Left lung (tissue), 10 donors: ENCODE results near the gene GOLIM4. TPM values are rescaled to one million over a fixed set of nuclear protein-coding genes. Genes with fewer than 3 reads are reported as not detected.

Experiments
- ATAC-seq: fragments of 200-7000 bp; cut with Tn5 transposase; one replicate; pipeline ENCODE4 v1.9.1; 2020; ENCODE audit warnings: moderate library complexity
- DNase-seq, 4 donors: peaks; one replicate each; pipeline ENCODE4 v3.0.0-alpha.2; 2013 to 2020
- H3K27ac ChIP-seq, 2 donors: fragments of 200-600 bp; sonication (generic) in 1 of 2; one replicate each; pipeline versions ENCODE4 v1.5.0 to v1.8.0; 2020 to 2021
- H3K27me3 ChIP-seq, 2 donors: fragments of 200-600 bp; sonication (generic) in 1 of 2; one replicate each; pipeline versions ENCODE4 v1.5.0 to v1.8.0; 2020 to 2021
- H3K36me3 ChIP-seq, 2 donors: fragments of 200-600 bp; sonication (generic) in 1 of 2; one replicate each; pipeline versions ENCODE4 v1.5.0 to v1.8.0; 2020 to 2021
- H3K4me1 ChIP-seq, 2 donors: fragments of 200-600 bp; one replicate each; pipeline ENCODE4 v1.8.0; 2021
- H3K4me3 ChIP-seq, 2 donors: fragments of 200-600 bp; sonication (generic) in 1 of 2; one replicate each; pipeline versions ENCODE4 v1.5.0 to v1.8.0; 2020 to 2021; ENCODE audit warnings: mild to moderate bottlenecking in 1 of 2
- H3K9me3 ChIP-seq, 2 donors: fragments of 200-600 bp; sonication (generic) in 1 of 2; one replicate each; pipeline versions ENCODE4 v1.5.0 to v1.8.0; 2020 to 2021
- intact Hi-C, 2 donors: fragments of 100-400 bp; cut with DNase I; formaldehyde crosslinking; loops; one replicate each; pipeline versions ENCODE4 v1.11.2 to v1.14.2; 2022
- polyA plus RNA-seq, 6 donors: library from polyadenylated mRNA; unstranded; fragments of 120-200 nt; gene quantifications; one replicate each; pipeline ENCODE4 v1.2.1, GENCODE V29; 2013; ENCODE audit not compliant: insufficient read length in 6 of 6
- total RNA-seq, 2 donors: library from RNA; stranded (reverse); fragmentation: NEBNext Ultra II Directional; extraction: Animal tissue kit (Norgen Biotek cat#: 25700); gene quantifications; one replicate each; pipeline ENCODE4 v1.2.1, GENCODE V29; 2021
- TF ChIP-seq, protein P1 (sequence below), 2 donors: fragments of 200-600 bp; sonication (generic) in 1 of 2; IDR thresholded peaks; one replicate each; pipeline versions ENCODE4 v1.5.0 to v1.8.0; 2021; ENCODE audit warnings: antibody characterized with exemption in 2 of 2
- donor health status: DM: no; HTN: yes; CAD: no.
- donor health status: DM: no; HTN: no; CAD: no.

Gene GOLIM4
- total and polyA plus RNA-seq, 8 donors, result 40.6 to 85.2 (median 73.2) TPM

DNA sequence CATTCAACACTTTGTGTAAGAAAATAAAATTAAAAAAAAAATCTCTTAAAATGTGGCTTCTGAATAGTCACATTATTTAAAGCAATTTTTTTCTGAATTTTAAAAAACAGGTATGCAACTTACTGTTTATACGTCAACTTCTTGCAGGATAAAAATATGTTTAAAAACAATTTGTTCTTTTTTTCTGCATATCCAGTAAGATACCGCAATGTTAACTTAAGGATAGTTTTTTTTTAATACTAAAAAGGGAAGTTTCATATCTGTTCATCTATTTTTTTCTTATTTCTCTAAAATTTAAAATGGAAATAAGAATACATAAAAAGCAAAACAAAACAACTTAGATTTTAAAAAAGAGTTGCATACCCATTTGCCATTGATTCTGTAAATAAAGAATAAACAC lies 27.4 kb downstream of the GOLIM4 start:
- TF ChIP-seq, protein P1, sequence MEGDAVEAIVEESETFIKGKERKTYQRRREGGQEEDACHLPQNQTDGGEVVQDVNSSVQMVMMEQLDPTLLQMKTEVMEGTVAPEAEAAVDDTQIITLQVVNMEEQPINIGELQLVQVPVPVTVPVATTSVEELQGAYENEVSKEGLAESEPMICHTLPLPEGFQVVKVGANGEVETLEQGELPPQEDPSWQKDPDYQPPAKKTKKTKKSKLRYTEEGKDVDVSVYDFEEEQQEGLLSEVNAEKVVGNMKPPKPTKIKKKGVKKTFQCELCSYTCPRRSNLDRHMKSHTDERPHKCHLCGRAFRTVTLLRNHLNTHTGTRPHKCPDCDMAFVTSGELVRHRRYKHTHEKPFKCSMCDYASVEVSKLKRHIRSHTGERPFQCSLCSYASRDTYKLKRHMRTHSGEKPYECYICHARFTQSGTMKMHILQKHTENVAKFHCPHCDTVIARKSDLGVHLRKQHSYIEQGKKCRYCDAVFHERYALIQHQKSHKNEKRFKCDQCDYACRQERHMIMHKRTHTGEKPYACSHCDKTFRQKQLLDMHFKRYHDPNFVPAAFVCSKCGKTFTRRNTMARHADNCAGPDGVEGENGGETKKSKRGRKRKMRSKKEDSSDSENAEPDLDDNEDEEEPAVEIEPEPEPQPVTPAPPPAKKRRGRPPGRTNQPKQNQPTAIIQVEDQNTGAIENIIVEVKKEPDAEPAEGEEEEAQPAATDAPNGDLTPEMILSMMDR (IDR thresholded peaks at IDR 0.05), result no peak
- Histone ChIP-seq H3K4me3 (no peak overlapping the region), H3K9me3 (no peaks in the 10 kb centered on the region), H3K36me3 (no peaks in the 10 kb centered on the region), H3K27me3 (no peaks in the 10 kb centered on the region), H3K4me1 (no peaks in the 10 kb centered on the region), H3K27ac (no peak overlapping the region)
- no peak for DNase-seq
- ATAC-seq, result no peak
- intact Hi-C loops, result no loop called here

DNA sequence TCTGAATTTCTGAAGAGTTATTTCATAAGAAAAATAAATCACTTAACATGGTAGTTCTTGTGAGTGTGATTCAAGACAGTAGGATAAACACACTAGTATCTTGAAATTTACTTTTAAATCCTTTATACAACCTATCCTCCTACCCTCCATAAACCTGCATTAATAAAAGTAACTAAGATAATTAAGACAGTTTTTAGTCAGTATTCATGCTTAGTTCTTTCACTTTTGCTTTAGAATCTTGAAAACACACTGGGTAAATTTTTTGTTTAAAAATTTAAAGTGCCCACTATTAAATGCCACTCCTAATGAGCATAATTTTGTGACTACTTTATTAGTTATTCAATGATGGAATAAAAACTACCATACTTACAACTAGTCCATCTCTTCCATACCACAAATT lies 28.8 kb downstream of the GOLIM4 start:
- TF ChIP-seq, protein P1 (IDR thresholded peaks at IDR 0.05), result no peak

DNA sequence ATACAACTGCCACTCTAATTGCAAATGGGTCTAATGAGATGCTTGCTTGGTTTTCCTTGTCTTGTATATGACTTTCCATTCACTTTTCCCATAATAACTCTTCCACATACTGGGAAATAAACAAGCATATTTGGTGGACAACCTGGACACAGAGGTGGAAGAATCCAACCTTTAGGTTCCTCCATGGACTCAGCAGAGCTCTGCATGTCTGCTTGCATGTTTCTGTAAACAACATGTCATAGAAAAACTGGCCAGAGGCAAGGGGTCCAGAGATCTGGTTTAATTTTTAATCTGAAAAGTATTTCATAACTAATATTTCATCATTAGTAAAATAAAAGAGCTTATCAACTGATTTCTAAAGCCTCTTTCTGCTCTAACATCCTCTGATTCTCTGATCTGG lies 30.2 kb downstream of the GOLIM4 start:
- Histone ChIP-seq H3K27ac (no peak overlapping the region), H3K9me3 (no peaks in the 10 kb centered on the region), H3K4me3 (no peak overlapping the region), H3K36me3 (no peaks in the 10 kb centered on the region), H3K27me3 (no peaks in the 10 kb centered on the region), H3K4me1 (no peaks in the 10 kb centered on the region)
- intact Hi-C loops, result no loop called here
- TF ChIP-seq, protein P1 (IDR thresholded peaks at IDR 0.05), result no peak
- ATAC-seq, result no peak
- no peak for DNase-seq

More for the DNA sequence above, 28.8 kb downstream of the GOLIM4 start:
- Histone ChIP-seq H3K27me3 (no peaks in the 10 kb centered on the region), H3K27ac (no peak overlapping the region), H3K9me3 (no peaks in the 10 kb centered on the region), H3K36me3 (no peaks in the 10 kb centered on the region), H3K4me3 (no peak overlapping the region), H3K4me1 (no peaks in the 10 kb centered on the region)
- DNase-seq, result no peak
- no peak for ATAC-seq
- intact Hi-C loops, result no loop called here

DNA sequence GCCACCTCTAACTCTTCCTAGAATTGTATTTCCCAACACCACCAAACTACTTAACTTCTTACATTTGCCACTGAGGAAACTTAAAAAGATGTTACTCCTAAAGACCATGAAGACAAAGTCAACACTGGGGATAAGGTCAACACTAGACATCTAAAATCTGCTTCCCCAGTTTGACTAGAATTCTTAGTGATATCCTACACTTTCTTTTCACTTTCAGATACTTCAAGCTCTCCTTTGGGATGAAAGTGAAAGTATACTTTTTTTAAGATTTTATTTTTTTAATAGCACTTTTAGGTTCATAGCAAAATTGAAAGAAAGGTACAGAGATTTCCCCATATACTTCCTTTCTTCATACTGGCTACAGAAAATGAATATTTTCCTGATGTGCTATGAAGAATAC lies 32.6 kb downstream of the GOLIM4 start:
- intact Hi-C loops, result no loop called here

DNA sequence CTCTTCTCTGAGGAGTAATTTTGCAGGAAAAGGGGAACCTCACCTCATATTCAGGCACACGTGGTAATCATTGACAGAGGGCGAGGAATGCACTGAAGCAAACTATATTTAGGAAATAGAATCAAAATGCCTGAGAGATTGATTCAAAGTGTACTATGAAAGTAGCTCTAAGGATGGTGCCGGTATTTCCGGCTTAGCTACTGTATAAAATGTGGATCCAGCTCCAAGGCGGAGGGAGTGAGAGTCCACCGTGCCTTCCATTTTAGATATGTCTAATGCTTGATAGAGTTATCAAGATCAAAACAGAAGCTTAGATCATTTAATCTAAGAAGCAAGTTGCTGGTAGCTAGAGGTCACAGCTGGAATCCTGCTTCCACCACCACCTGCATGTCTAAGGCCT lies 33.0 kb downstream of the GOLIM4 start:
- no peaks in the 10 kb centered on the region for H3K27me3 ChIP-seq

More for the DNA sequence above, 32.6 kb downstream of the GOLIM4 start:
- ATAC-seq (no peak), DNase-seq (no peak)
- Histone ChIP-seq H3K36me3 (no peaks in the 10 kb centered on the region), H3K9me3 (no peaks in the 10 kb centered on the region), H3K27ac (no peak overlapping the region), H3K4me1 (no peaks in the 10 kb centered on the region), H3K27me3 (no peaks in the 10 kb centered on the region), H3K4me3 (no peak overlapping the region)
- TF ChIP-seq, protein P1 (IDR thresholded peaks at IDR 0.05), result no peak

More for the DNA sequence above, 33.0 kb downstream of the GOLIM4 start:
- no peaks in the 10 kb centered on the region for H3K36me3 ChIP-seq
- intact Hi-C loops, result no loop called here
- H3K4me1 ChIP-seq, result no peaks in the 10 kb centered on the region
- DNase-seq, result no peak
- H3K9me3 ChIP-seq, result no peaks in the 10 kb centered on the region
- H3K4me3 ChIP-seq, result no peak overlapping the region
- TF ChIP-seq, protein P1 (IDR thresholded peaks at IDR 0.05), result no peak
- ATAC-seq, result no peak
- H3K27ac ChIP-seq, result no peak overlapping the region
